ENCODE results near the gene UHRF2. TPM values are rescaled to one million over a fixed set of nuclear protein-coding genes. Genes with fewer than 3 reads are reported as not detected.

UHRF2 gene
- total and polyA plus RNA-seq, 2 of the 13 experiments (the other 11 are each of a cell fraction or from before 2014, with no cell fraction given): 42.1 to 44.2 TPM

GRCh38 chr9:6399071-6399470, 13.9 kb upstream of the UHRF2 start:
- intact Hi-C loops (cut with micrococcal nuclease; ENCODE audit: unreplicated experiment) (loop anchor here (1.0 kb wide), 1 partner anchor 19 kb away; no protein-coding TSS in a partner anchor), in situ Hi-C loops (cut with HindIII; ENCODE audit: extremely low pct_ligation_motif_present, low pct_unique_long_range_greater_than_20kb) (no loop called here)
- Histone ChIP-seq H3K4me2 (ENCODE audit: low read depth, low read length) (no peak overlapping the region), H2AFZ (ENCODE audit: low read length) (no peak overlapping the region), H3K27ac (ENCODE audit: extremely low read length, insufficient read depth, low read length) (no peak overlapping the region), H3K36me3 (replicated peaks in 1 of 2; ENCODE audit: control insufficient read depth in 1 of 2, insufficient read depth in 2 of 2, low read length in 2 of 2) (no peaks in the 10 kb centered on the region), H3K4me3 (replicated peaks in 1 of 3; ENCODE audit: insufficient read depth in 1 of 3, low read depth in 2 of 3, low read length in 3 of 3) (no peak overlapping the region), H3K27me3 (ENCODE audit: control insufficient read depth in 1 of 2, insufficient read depth in 2 of 2, low read length in 2 of 2) (peaks cover 0 to 4% of the 10 kb centered on the region in 2 experiments; a peak in 1 of 5 replicates), H3K4me1 (ENCODE audit: insufficient read depth, low read length) (peaks cover 12% of the 10 kb centered on the region), H3K9ac (ENCODE audit: insufficient read depth, low read depth, low read length) (no peak overlapping the region), H4K20me1 (ENCODE audit: insufficient read depth, low read length) (no peaks in the 10 kb centered on the region), H3K79me2 (ENCODE audit: insufficient read depth, low read length) (no peaks in the 10 kb centered on the region), H3K9me3 (ENCODE audit: low read length) (no peaks in the 10 kb centered on the region)
- ChIA-PET CTCF (ENCODE audit: low intra/inter-chr PET ratio, low total read pairs) (no interaction called here), POLR2A (interaction anchor here (0.9 to 1.1 kb wide), 3 partner anchors 9 to 15 kb away, joined by 3 to 5 read pairs (median 3); no protein-coding TSS in a partner anchor)
- 2% methylated on average over 2 of the region's 2 CpGs for WGBS (ENCODE audit: low lambda C conversion rate)
- BruUV-seq (replicated peaks): no TSS peak
- DNase-seq (ENCODE audit: low spot score) (no peak), FAIRE-seq (no peak), ATAC-seq (no peak; the same call in none of the 3 replicates)
- no peak for TF ChIP-seq HDAC1 (CRISPR knock-in tag; IDR thresholded peaks at IDR 0.05)
- no peak for TF ChIP-seq RFX3 (CRISPR knock-in tag; IDR thresholded peaks at IDR 0.05)
- no peak for TF ChIP-seq ARNT2 (CRISPR knock-in tag; IDR thresholded peaks at IDR 0.05; ENCODE audit: low read depth)

DNA sequence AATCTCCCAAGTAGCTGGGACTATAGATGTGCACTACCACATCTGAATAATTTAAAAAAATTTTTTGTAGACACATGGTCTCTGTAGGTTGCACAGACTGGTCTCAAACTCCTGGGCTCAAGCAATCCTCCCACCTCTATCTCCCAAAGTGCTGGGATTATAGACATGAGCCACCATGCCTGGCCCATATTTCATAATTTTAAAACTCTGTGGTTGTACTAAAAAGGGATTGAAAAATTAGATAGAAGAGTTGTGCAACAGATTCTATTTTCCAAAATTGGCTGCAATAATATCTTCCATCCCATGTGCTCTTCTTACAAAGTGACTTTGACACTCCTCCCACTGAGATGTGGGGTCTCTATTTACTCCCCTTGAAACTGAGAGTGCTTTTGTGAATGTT, 7.6 kb upstream of the UHRF2 start:
- Histone ChIP-seq H3K27ac (ENCODE audit: extremely low read length, insufficient read depth, low read length) (no peak overlapping the region), H4K20me1 (ENCODE audit: insufficient read depth, low read length) (no peaks in the 10 kb centered on the region), H3K79me2 (ENCODE audit: insufficient read depth, low read length) (no peaks in the 10 kb centered on the region), H3K36me3 (replicated peaks in 1 of 2; ENCODE audit: control insufficient read depth in 1 of 2, insufficient read depth in 2 of 2, low read length in 2 of 2) (no peaks in the 10 kb centered on the region), H3K4me3 (replicated peaks in 1 of 3; ENCODE audit: insufficient read depth in 1 of 3, low read depth in 2 of 3, low read length in 3 of 3) (no peak overlapping the region), H3K27me3 (ENCODE audit: control insufficient read depth in 1 of 2, insufficient read depth in 2 of 2, low read length in 2 of 2) (no peaks in the 10 kb centered on the region), H3K4me2 (ENCODE audit: low read depth, low read length) (no peak overlapping the region), H3K9me3 (ENCODE audit: low read length) (no peaks in the 10 kb centered on the region), H2AFZ (ENCODE audit: low read length) (no peak overlapping the region), H3K4me1 (ENCODE audit: insufficient read depth, low read length) (peaks cover 31% of the 10 kb centered on the region), H3K9ac (ENCODE audit: insufficient read depth, low read depth, low read length) (no peak overlapping the region)
- ATAC-seq: no peak
- ChIA-PET POLR2A (no interaction called here), CTCF (ENCODE audit: low intra/inter-chr PET ratio, low total read pairs) (no interaction called here)
- DNase-seq (ENCODE audit: low spot score): no peak
- in situ Hi-C loops (cut with HindIII; ENCODE audit: extremely low pct_ligation_motif_present, low pct_unique_long_range_greater_than_20kb): no loop called here
- no peak for FAIRE-seq
- intact Hi-C loops (cut with micrococcal nuclease; ENCODE audit: unreplicated experiment): no loop called here
- no TSS peak for BruUV-seq (replicated peaks)
- TF ChIP-seq ARNT2 (CRISPR knock-in tag; IDR thresholded peaks at IDR 0.05; ENCODE audit: low read depth) (no peak), HINFP (CRISPR knock-in tag; IDR thresholded peaks at IDR 0.05; ENCODE audit: low read depth) (no peak), SMAD9 (CRISPR knock-in tag; IDR thresholded peaks at IDR 0.05) (no peak), ZSCAN29 (CRISPR knock-in tag; conservative IDR thresholded peaks at IDR 0.05) (no peak), ZNF841 (CRISPR knock-in tag; IDR thresholded peaks at IDR 0.05; ENCODE audit: borderline replicate concordance) (no peak), EHMT2 (IDR thresholded peaks at IDR 0.05; ENCODE audit: borderline replicate concordance, low read depth, low read length) (no peak), THAP8 (CRISPR knock-in tag; IDR thresholded peaks at IDR 0.05; ENCODE audit: borderline replicate concordance) (no peak), ZNF777 (CRISPR knock-in tag; IDR thresholded peaks at IDR 0.05) (no peak), ZNF615 (CRISPR knock-in tag; IDR thresholded peaks at IDR 0.05; ENCODE audit: borderline replicate concordance) (no peak)
- TF ChIP-seq, protein P1, sequence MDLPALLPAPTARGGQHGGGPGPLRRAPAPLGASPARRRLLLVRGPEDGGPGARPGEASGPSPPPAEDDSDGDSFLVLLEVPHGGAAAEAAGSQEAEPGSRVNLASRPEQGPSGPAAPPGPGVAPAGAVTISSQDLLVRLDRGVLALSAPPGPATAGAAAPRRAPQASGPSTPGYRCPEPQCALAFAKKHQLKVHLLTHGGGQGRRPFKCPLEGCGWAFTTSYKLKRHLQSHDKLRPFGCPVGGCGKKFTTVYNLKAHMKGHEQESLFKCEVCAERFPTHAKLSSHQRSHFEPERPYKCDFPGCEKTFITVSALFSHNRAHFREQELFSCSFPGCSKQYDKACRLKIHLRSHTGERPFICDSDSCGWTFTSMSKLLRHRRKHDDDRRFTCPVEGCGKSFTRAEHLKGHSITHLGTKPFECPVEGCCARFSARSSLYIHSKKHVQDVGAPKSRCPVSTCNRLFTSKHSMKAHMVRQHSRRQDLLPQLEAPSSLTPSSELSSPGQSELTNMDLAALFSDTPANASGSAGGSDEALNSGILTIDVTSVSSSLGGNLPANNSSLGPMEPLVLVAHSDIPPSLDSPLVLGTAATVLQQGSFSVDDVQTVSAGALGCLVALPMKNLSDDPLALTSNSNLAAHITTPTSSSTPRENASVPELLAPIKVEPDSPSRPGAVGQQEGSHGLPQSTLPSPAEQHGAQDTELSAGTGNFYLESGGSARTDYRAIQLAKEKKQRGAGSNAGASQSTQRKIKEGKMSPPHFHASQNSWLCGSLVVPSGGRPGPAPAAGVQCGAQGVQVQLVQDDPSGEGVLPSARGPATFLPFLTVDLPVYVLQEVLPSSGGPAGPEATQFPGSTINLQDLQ (CRISPR knock-in tag; IDR thresholded peaks at IDR 0.05): no peak
